LNCAP (cell line): Measurements from ENCODE around the gene RFTN1.

Source experiments
- TF ChIP-seq, protein P1 (sequence below): fragments of 450-650 bp; IDR thresholded peaks from 2 replicates; pipeline ENCODE4 v1.5.1; 2017; ENCODE audit warnings: mild to moderate bottlenecking

Gene RFTN1

GRCh38 chr3:16536344-16536663 is 22.8 kb upstream of the RFTN1 start:
- TF ChIP-seq, protein P1, sequence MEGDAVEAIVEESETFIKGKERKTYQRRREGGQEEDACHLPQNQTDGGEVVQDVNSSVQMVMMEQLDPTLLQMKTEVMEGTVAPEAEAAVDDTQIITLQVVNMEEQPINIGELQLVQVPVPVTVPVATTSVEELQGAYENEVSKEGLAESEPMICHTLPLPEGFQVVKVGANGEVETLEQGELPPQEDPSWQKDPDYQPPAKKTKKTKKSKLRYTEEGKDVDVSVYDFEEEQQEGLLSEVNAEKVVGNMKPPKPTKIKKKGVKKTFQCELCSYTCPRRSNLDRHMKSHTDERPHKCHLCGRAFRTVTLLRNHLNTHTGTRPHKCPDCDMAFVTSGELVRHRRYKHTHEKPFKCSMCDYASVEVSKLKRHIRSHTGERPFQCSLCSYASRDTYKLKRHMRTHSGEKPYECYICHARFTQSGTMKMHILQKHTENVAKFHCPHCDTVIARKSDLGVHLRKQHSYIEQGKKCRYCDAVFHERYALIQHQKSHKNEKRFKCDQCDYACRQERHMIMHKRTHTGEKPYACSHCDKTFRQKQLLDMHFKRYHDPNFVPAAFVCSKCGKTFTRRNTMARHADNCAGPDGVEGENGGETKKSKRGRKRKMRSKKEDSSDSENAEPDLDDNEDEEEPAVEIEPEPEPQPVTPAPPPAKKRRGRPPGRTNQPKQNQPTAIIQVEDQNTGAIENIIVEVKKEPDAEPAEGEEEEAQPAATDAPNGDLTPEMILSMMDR = no peak

GRCh38 chr3:16534640-16535262 is 21.3 kb upstream of the RFTN1 start:
- TF ChIP-seq, protein P1 = no peak

- TF ChIP-seq, protein P1 = no peak
Observed at GRCh38 chr3:16533928-16534574, 20.6 kb upstream of the RFTN1 start.

DNA sequence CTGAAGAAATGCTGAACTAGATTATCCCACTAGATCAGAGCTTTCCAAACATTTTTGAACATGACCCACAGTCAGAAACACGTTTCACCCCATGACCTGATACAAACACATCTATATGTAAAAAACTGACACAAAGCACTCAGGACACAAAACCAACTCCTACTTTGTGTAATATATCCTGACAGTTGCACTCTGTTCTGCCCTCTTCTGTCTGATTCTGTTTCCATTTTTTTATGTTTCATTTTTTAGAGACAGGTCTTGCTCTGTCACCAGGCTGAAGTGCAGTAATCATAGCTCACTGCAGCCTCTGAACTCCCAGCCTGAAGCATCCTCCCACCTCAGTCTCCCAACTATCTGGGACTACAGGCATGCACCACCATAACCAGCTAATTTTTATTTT is 15.8 kb upstream of the RFTN1 start:
- TF ChIP-seq, protein P1 = no peak

- TF ChIP-seq, protein P1 = no peak
Observed at GRCh38 chr3:16528581-16528993, 15.1 kb upstream of the RFTN1 start.

- TF ChIP-seq, protein P1 = no peak
Observed at GRCh38 chr3:16528106-16528505, 14.6 kb upstream of the RFTN1 start.

DNA sequence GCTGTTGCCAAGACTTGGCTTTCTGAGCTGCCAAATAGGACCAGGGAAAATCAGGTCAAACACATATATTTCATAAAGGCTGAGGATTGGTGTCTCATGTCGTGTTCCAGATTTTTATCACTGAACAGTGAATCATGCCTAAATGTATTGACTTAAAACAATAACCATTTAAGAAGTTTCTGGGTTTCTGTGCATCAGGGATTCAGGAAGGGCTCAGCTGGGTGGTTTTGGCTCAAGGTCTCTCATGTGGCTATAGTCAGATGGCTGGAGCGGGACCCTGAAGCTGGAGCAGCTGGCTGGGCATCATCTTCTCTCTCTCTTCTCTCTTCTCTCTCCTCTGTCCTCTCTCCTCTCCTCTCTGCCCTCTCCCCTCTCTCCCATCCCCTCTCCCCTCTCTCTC is 10.7 kb upstream of the RFTN1 start:
- TF ChIP-seq, protein P1 = no peak
